Skeletal muscle tissue (tissue), 4 donors: Measurements from ENCODE around the gene SATB2. TPM values are rescaled to one million over a fixed set of nuclear protein-coding genes. Genes with fewer than 3 reads are reported as not detected.

ENCODE experiments used
- H3K27ac ChIP-seq: one replicate; pipeline ENCODE4 v1.7.0; 2013; ENCODE audit warnings: mild to moderate bottlenecking, low read depth, low read length, inconsistent platforms
- H3K27me3 ChIP-seq, 3 donors: one replicate each; pipeline ENCODE4 v1.7.0; 2013; ENCODE audit warnings: low read length in 3 of 3; ENCODE audit not compliant: control insufficient read depth in 3 of 3, insufficient read depth in 3 of 3
- H3K36me3 ChIP-seq, 3 donors: one replicate each; pipeline ENCODE4 v1.7.0; 2013; ENCODE audit warnings: low read length in 3 of 3; ENCODE audit not compliant: control insufficient read depth in 3 of 3, insufficient read depth in 3 of 3
- H3K4me1 ChIP-seq, 3 donors: one replicate each; pipeline ENCODE4 v1.7.0; 2013; ENCODE audit warnings: low read length in 3 of 3, mild to moderate bottlenecking in 3 of 3; ENCODE audit not compliant: control insufficient read depth in 3 of 3, insufficient read depth in 3 of 3
- H3K4me3 ChIP-seq, 3 donors: one replicate each; pipeline ENCODE4 v1.7.0; 2013; ENCODE audit warnings: low read length in 3 of 3
- H3K9ac ChIP-seq, 3 donors: one replicate each; pipeline ENCODE4 v1.7.0; 2013; ENCODE audit warnings: low read length in 3 of 3, mild to moderate bottlenecking in 3 of 3, moderate library complexity in 2 of 3, low read depth in 1 of 3
- H3K9me3 ChIP-seq, 3 donors: one replicate each; pipeline ENCODE4 v1.7.0; 2013; ENCODE audit warnings: low read length in 3 of 3; ENCODE audit not compliant: control insufficient read depth in 3 of 3
- total RNA-seq: library from RNA; depleted of rRNA; stranded (reverse); fragments of >200 nt; gene quantifications from one replicate; pipeline ENCODE4 v1.2.3, GENCODE V29; 2014
- donor health status: Osteomylitis.

The SATB2 gene
- total RNA-seq, 1 donor from 2014 or later = 3.7 TPM

DNA sequence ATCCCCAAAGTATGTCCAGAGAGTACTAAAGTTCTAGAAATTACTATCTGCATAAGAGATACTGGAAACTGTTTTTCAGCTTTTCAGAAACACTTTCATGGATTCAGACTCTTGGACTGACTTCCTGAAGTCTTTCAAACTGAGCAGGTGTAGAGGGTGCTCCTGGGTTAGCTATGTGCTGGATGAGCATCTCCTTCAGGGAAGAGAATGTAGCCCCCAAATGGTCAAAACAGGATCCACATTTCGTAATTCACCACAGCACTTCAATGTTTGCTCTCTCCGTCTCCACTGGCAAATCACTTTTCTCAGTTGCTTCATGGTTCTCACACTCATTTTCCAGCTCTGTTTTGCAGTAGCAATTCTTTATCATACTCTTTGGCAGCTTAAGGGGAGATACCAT, 23.2 kb upstream of the SATB2 start:
- H3K27me3 ChIP-seq = peaks cover 0 to 4% (median 0%) of the 10 kb centered on the region in 3 donors

DNA sequence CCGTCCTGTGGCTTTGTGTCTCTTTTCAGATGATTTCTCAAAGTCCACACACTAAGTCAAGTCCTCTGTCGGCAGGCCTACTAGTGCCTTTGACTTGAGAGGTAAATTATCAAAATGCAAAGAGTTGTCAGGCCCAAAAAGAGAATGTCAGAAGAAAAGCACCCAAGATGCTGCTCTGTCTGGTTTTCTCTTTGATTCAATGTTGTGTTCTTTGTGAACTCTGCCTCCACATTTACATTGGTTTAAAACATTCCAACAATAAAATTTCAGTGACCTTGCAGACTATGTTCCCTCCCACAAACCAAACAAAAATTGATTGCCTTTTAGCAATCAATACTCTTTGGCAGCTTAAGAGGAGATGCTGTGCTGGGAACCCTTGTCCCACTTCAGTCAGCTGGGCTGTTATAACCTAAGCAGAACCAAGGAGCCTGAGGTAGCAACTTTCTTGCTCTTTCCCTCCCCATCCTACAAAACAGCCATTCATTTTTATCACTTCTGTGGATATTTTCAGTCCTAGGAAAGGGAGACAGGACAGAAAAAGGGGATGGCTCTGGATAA, 19.6 kb upstream of the SATB2 start:
- Histone ChIP-seq H3K9me3 (no peaks in the 10 kb centered on the region), H3K27ac (no peak overlapping the region), H3K27me3 (peaks cover 14 to 28% (median 17%) of the 10 kb centered on the region in 3 donors), H3K4me3 (no peak overlapping the region), H3K36me3 (no peaks in the 10 kb centered on the region), H3K9ac (no peak overlapping the region), H3K4me1 (no peaks in the 10 kb centered on the region)

More for the DNA sequence above, 23.2 kb upstream of the SATB2 start:
- H3K4me1 ChIP-seq = no peaks in the 10 kb centered on the region
- H3K27ac ChIP-seq = no peak overlapping the region
- H3K4me3 ChIP-seq = no peak overlapping the region
- no peaks in the 10 kb centered on the region for H3K36me3 ChIP-seq
- no peaks in the 10 kb centered on the region for H3K9me3 ChIP-seq
- H3K9ac ChIP-seq = no peak overlapping the region

DNA sequence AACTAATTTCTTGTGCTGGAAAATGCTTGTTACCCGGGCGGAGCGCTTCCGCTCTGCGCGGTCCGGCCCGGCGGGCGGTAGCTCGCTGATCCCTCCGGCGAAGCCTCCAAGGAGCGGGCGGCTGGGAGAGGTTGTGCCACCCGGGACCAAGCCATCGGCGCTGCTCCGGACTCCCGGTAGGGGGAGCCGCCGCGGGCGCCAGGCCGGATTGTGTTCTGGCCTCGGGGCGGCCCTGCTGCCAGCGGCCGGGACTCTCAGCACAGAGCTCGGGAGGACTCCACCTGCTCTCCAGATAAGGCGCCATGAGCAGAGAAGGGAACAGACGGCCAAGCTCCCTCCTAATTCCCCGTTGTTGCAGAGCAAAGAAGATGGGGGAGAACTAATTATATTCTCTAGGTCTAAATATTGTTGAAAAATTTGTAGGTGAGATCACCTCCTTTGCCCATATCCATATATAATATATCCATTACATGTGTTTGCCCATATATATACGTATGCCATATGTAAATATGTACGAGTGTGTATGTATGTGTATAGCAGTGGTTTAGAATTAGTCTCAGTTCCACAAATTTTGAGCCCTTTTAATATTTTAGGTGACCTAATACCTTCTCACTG, 13.8 kb upstream of the SATB2 start:
- Histone ChIP-seq H3K9ac (no peak overlapping the region), H3K4me1 (peaks cover 8 to 25% (median 11%) of the 10 kb centered on the region in 3 donors), H3K27me3 (peaks cover 72 to 84% (median 72%) of the 10 kb centered on the region in 3 donors), H3K36me3 (no peaks in the 10 kb centered on the region), H3K4me3 (no peak overlapping the region), H3K9me3 (no peaks in the 10 kb centered on the region), H3K27ac (no peak overlapping the region)

DNA sequence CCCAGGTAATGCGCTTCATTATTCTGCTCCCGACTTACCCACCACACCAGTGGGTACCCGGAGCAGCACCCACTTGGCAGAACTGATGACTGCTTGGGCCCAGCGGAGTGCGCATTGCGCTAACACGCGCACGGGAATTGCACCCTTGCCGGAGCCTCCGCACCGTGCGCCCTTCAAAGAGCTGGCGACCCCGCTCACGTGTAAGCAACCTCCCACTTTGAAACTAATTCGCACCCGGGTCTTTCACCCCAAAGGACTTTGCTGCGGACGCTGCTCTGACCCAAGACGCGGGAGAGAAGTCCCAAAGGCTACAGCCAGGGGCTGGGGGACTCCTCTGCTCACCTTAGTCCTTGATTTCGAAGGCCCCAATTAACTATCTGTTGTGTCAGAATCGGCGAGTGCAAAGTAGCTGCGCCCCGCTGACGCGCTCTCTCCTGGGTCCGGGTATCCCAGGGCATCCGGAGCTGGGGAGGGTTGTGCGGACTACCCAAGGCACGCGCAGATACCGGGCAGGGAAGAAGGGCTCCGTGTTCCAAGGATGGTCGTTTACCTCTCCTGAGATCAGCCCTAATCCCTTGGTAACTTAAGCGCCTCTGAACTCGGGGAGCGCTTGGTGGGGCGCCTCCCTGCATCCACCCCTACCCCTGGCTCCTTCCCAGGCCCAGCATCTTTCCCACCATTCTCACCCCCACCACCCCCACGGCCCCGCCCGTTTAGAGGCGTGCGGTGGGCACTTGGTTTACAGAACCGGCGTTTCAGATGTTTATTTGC, 13.1 kb upstream of the SATB2 start:
- Histone ChIP-seq H3K9me3 (no peaks in the 10 kb centered on the region), H3K4me3 (peak overlapping the region in 1 of 3 donors; percentile 22), H3K27me3 (peaks cover 79 to 91% (median 79%) of the 10 kb centered on the region in 3 donors), H3K4me1 (peaks cover 8 to 25% (median 11%) of the 10 kb centered on the region in 3 donors), H3K9ac (no peak overlapping the region), H3K36me3 (no peaks in the 10 kb centered on the region), H3K27ac (no peak overlapping the region)

DNA sequence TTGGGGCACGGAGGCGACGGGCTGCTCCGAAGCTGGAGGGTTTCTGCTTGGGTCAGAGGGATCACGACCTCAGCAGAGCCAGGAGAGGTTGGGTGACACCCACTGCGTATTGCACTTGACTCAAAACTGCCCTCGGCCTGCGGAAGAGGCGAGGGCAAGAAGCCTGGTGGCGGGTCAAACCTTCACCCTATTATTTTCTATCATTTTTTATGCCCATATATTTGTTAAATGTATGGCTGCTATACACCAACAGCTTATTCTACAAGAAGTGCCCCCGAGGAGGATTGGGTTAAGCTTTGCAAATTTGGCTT, 12.6 kb upstream of the SATB2 start:
- H3K4me1 ChIP-seq = peaks cover 8 to 25% (median 11%) of the 10 kb centered on the region in 3 donors
- H3K9ac ChIP-seq = no peak overlapping the region
- H3K27me3 ChIP-seq = peaks cover 82 to 94% (median 84%) of the 10 kb centered on the region in 3 donors
- H3K9me3 ChIP-seq = no peaks in the 10 kb centered on the region
- peak overlapping the region in 1 of 3 donors; percentile 6 for H3K4me3 ChIP-seq
- no peak overlapping the region for H3K27ac ChIP-seq
- no peaks in the 10 kb centered on the region for H3K36me3 ChIP-seq

DNA sequence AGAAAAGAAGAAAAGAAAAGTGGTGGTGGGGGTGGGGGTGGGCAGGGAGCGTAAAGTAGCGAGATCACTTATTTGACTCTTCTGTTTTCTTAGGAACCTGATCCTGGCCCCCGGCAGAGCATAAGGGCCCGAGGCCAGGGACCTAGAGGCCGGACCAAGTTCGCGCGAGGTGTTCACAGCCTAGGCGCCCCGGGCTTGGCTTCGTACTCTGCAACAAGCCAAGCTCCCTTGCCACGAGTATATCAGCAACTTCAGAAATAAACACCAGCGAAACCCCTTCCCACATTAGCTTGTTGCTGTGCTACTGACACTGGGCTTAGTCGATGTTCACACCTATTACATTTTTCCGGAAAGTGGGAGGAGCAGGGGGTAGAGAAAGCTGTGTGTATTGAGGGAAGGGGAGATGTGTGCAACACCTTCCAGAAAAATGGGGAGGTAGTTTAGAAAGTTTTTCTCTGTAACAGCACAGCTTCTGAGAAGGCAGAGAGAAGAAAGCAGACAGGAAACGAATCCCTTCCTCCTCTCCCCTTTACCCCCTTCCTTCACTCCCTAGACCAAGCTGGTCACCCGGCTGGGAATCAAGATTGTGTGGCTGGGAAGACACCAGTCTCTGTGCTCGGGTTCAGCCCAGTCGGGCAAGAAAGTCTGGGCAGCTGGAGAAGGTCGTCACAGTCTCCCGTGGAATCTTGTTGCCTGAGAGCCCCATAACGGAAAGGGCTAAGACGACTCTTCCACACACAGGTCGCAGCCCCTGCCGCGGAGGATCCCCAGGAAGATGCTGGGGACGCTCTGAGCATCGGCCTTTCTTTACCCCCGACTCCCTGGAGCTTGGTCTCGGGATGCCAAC, 12.0 kb upstream of the SATB2 start:
- H3K4me3 ChIP-seq = no peak overlapping the region
- H3K9ac ChIP-seq = no peak overlapping the region
- H3K9me3 ChIP-seq = no peaks in the 10 kb centered on the region
- H3K27ac ChIP-seq = no peak overlapping the region
- peaks cover 9 to 26% (median 11%) of the 10 kb centered on the region in 3 donors for H3K4me1 ChIP-seq
- peaks cover 87 to 95% (median 90%) of the 10 kb centered on the region in 3 donors for H3K27me3 ChIP-seq
- H3K36me3 ChIP-seq = no peaks in the 10 kb centered on the region

DNA sequence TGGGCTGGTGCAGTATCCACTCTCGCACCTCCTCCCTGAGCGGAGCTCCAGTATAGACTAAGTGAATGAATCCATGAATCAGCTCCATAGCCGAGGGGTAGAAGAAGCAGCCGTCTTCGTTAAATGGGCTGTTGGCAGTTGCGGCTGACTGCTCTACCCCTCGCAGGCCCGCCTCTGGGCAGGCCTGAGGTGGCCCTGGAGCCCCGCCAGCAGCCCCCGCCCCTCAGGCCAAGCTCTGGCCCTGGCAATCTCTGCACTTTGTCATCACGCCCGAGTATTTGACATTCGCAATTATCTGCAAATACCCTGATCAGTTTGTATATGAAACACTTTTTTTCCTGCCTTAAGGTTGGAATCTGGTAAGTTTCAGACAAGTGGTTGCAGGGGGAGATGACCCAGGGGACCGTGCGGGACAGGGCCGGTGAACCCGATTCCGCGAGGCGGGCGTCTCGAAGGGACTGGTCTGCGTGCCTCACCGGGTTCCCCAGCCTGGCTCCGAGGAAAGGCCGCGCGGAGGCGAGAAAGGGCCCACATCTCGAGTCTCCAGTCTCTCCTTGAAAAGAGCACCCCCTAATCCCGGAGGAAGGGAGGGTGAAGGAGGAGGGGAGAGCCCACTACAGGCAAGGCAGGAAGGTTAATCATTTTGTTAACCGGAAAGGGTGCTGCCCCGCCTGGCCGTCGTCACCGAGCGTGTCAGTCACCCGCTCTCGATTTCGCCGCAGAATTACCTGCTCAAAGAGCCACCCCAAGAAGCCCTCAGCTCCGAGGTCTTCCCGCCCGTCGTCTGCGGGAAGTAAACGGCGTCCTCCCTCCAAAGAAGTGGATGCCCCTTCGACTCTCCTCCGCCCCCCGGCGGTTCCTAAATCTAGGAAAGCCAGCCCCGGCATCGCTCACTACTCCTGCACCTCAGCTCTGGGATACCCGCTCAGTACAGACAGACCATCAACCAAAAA, 11.1 kb upstream of the SATB2 start:
- Histone ChIP-seq H3K36me3 (no peaks in the 10 kb centered on the region), H3K9me3 (no peaks in the 10 kb centered on the region), H3K9ac (no peak overlapping the region), H3K4me1 (peaks cover 13 to 34% (median 17%) of the 10 kb centered on the region in 3 donors), H3K4me3 (peak overlapping the region in 1 of 3 donors; percentile 14), H3K27me3 (peaks cover 91 to 95% (median 91%) of the 10 kb centered on the region in 3 donors), H3K27ac (no peak overlapping the region)

DNA sequence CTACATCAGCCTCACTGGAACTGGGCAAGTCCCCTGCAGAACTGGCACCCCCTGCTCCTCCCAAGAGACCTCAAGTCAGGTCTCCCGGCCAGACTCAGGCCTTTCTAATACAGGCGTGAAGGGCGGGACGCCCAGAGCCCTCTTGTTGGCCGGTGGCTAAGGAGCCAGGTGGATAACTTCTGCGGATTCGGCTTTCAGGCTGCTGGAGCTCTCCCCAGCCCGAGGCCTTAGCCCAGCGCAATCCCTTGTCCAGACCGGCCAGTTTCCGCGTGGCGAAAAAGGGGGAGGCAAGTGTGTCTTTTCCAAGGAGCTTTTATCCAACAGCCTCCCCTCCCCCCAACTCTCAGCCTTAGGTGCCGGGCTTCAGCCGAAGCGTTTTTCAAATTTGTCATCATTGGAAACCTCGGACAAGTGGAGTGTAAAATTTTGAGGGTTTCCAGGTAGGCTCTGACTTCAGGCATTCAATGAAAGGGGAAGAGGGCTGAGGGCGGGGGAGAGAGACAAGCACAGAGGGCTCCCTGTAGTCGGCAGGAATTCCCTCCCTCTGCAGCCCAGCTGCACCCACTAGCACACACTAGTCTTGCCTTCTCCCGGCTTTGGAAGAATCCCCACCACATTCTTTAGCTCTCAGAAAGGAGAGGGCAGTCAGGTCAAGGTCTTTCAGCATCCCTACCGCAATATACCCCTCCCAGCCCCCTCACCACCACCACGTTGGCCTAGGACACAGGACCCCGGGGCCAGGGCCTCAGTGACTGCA, 9.5 kb upstream of the SATB2 start:
- Histone ChIP-seq H3K27me3 (peaks cover 97 to 100% (median 100%) of the 10 kb centered on the region in 3 donors), H3K27ac (no peak overlapping the region), H3K9ac (no peak overlapping the region), H3K9me3 (no peaks in the 10 kb centered on the region), H3K4me1 (peaks cover 21 to 42% (median 23%) of the 10 kb centered on the region in 3 donors), H3K4me3 (no peak overlapping the region), H3K36me3 (no peaks in the 10 kb centered on the region)
